HCT116 (cell line): ENCODE data around the gene TBC1D14. TPM values are rescaled to one million over a fixed set of nuclear protein-coding genes. Genes with fewer than 3 reads are reported as not detected.

ENCODE experiments used
- ATAC-seq: fragments of 200-7000 bp; cut with Tn5 transposase; 2 replicates; pipeline ENCODE4 v1.9.1; 2020; ENCODE audit warnings: mild to moderate bottlenecking, moderate library complexity
- BruUV-seq: library from RNA; stranded (reverse); fragments of 400-500 nt; replicated peaks from 2 replicates; lab custom pipeline; 2021; lab: Mats Ljungman, UMichigan
- CTCF ChIA-PET: fragments of 300-600 bp; sonication (Branson Sonifier 250); formaldehyde crosslinking; loops from one replicate; lab custom pipeline; 2021; ENCODE audit warnings: antibody characterized with exemption; lab: Charles Lee
- POLR2A ChIA-PET: fragments of 300-600, 350-600 bp; sonication (Branson Sonifier 250); formaldehyde crosslinking; loops from one replicate; lab custom pipeline; 2021; ENCODE audit warnings: antibody characterized with exemption; lab: Charles Lee
- RAD21 ChIA-PET, 2 experiments: fragments of 300-600 bp; sonication (Branson Sonifier 250); formaldehyde crosslinking; loops; one replicate each; lab custom pipeline; 2023; ENCODE audit warnings: low total read pairs in 2 of 2; ENCODE audit not compliant: uncharacterized antibody in 2 of 2, unreplicated experiment in 2 of 2, low non-redundant PET in 1 of 2; lab: Charles Lee
- DNase-seq: peaks from one replicate; pipeline ENCODE4 v3.0.0-alpha.2; 2010; ENCODE audit warnings: low read depth, low spot score
- H2AFZ ChIP-seq: fragments of 200-600 bp; shearing (Covaris generic), sonication (generic); 2 replicates; pipeline ENCODE4 v1.6.1; 2017; ENCODE audit warnings: low read depth, mixed run types, mixed read lengths, antibody characterized with exemption, low read length; ENCODE audit not compliant: poor library complexity, severe bottlenecking
- H3K27ac ChIP-seq: 2 replicates; pipeline ENCODE4 v1.5.1; 2012; ENCODE audit warnings: low read depth, low read length
- H3K27me3 ChIP-seq: fragments of 200-600 bp; sonication (generic); 2 replicates; pipeline ENCODE4 v1.6.1; 2016; ENCODE audit warnings: mixed run types, low read length, mixed read lengths; ENCODE audit not compliant: insufficient read depth
- H3K36me3 ChIP-seq, 2 experiments: fragments of 200-500 bp in 1 of 2; fragments of 200-600 bp in 1 of 2; sonication (Bioruptor generic) in 1 of 2; sonication (generic) in 1 of 2; 2 replicates each; pipeline versions ENCODE4 v1.5.1 to v1.6.1; 2014 to 2016; ENCODE audit warnings: low read length in 2 of 2, inconsistent platforms in 1 of 2, mixed read lengths in 1 of 2, mixed run types in 1 of 2; ENCODE audit not compliant: insufficient read depth in 2 of 2, control insufficient read depth in 1 of 2
- H3K4me1 ChIP-seq, 2 experiments: fragments of 200-600 bp in 1 of 2; sonication (generic) in 1 of 2; 2 replicates each; pipeline versions ENCODE4 v1.5.1 to v1.6.1; 2012 to 2017; ENCODE audit warnings: low read length in 2 of 2, inconsistent platforms in 1 of 2, mild to moderate bottlenecking in 1 of 2, mixed read lengths in 1 of 2, mixed run types in 1 of 2, moderate library complexity in 1 of 2; ENCODE audit not compliant: insufficient read depth in 2 of 2, control insufficient read depth in 1 of 2
- H3K4me2 ChIP-seq: fragments of 200-600 bp; sonication (generic); 2 replicates; pipeline ENCODE4 v1.6.1; 2017; ENCODE audit warnings: mixed run types, low read length, mixed read lengths
- H3K4me3 ChIP-seq, 2 experiments: fragments of 200-600 bp in 1 of 2; sonication (generic) in 1 of 2; replicated peaks in 1 of 2; 2 replicates each; pipeline ENCODE4 v1.5.1; 2011 to 2016; ENCODE audit warnings: low read length in 2 of 2, control low read depth in 1 of 2, low read depth in 1 of 2, mild to moderate bottlenecking in 1 of 2, mixed read lengths in 1 of 2, mixed run types in 1 of 2
- H3K79me2 ChIP-seq: fragments of 200-600 bp; sonication (generic); 2 replicates; pipeline ENCODE4 v1.6.1; 2017; ENCODE audit warnings: mild to moderate bottlenecking, mixed run types, low read length, moderate library complexity, mixed read lengths; ENCODE audit not compliant: insufficient read depth
- H3K9ac ChIP-seq: fragments of 200-600 bp; sonication (generic); 2 replicates; pipeline ENCODE4 v1.6.1; 2016; ENCODE audit warnings: low read length, mixed read lengths
- H3K9me2 ChIP-seq: fragments of 200-600 bp; sonication (generic), shearing (Covaris generic); 2 replicates; pipeline ENCODE4 v1.6.1; 2017; ENCODE audit warnings: mixed run types, mild to moderate bottlenecking, moderate library complexity; ENCODE audit not compliant: insufficient read depth
- H3K9me3 ChIP-seq, 2 experiments: fragments of 200-500 bp in 1 of 2; fragments of 200-600 bp in 1 of 2; sonication (Bioruptor generic) in 1 of 2; sonication (generic) in 1 of 2; 2 replicates each; pipeline ENCODE4 v1.6.1; 2014 to 2017; ENCODE audit warnings: low read length in 2 of 2, mixed read lengths in 2 of 2, inconsistent platforms in 1 of 2, low read depth in 1 of 2, mild to moderate bottlenecking in 1 of 2, mixed run types in 1 of 2, moderate library complexity in 1 of 2; ENCODE audit not compliant: control insufficient read depth in 1 of 2, insufficient read depth in 1 of 2
- H4K20me1 ChIP-seq: fragments of 200-600 bp; sonication (generic), shearing (Covaris generic); 2 replicates; pipeline ENCODE4 v1.6.1; 2017; ENCODE audit warnings: mixed run types, mild to moderate bottlenecking, moderate library complexity; ENCODE audit not compliant: insufficient read depth
- ATF3 ChIP-seq: IDR thresholded peaks from 2 replicates; pipeline ENCODE4 v1.6.1; 2012
- CBX3 ChIP-seq: IDR thresholded peaks from 2 replicates; pipeline ENCODE4 v1.6.1; 2012; ENCODE audit warnings: low read depth
- CEBPB ChIP-seq: IDR thresholded peaks from 2 replicates; pipeline ENCODE4 v1.6.1; 2012; ENCODE audit warnings: low read depth
- EGR1 ChIP-seq: IDR thresholded peaks from 2 replicates; pipeline ENCODE4 v1.6.1; 2012; ENCODE audit warnings: low read depth
- EZH2 ChIP-seq: fragments of 200-600 bp; sonication (generic); IDR thresholded peaks from 2 replicates; pipeline ENCODE4 v1.6.1; 2017; ENCODE audit warnings: antibody characterized with exemption, mixed run types
- EZH2phosphoT487 ChIP-seq: fragments of 200-600 bp; IDR thresholded peaks from 2 replicates; pipeline ENCODE4 v1.6.1; 2018; ENCODE audit warnings: antibody characterized with exemption, borderline replicate concordance
- FOSL1 ChIP-seq: IDR thresholded peaks from 2 replicates; pipeline ENCODE4 v1.6.1; 2012; ENCODE audit warnings: low read depth
- POLR2A ChIP-seq: IDR thresholded peaks from 2 replicates; pipeline ENCODE4 v1.7.0; 2011; ENCODE audit warnings: borderline replicate concordance; ENCODE audit not compliant: insufficient read depth, insufficient read length; ENCODE audit errors: extremely low read depth
- RAD21 ChIP-seq: IDR thresholded peaks from 2 replicates; pipeline ENCODE4 v1.6.1; 2012; ENCODE audit warnings: low read depth, mild to moderate bottlenecking
- SIN3A ChIP-seq: IDR thresholded peaks from 2 replicates; pipeline ENCODE4 v1.6.1; 2012; ENCODE audit warnings: low read depth
- SP1 ChIP-seq: IDR thresholded peaks from 2 replicates; pipeline ENCODE4 v1.6.1; 2012; ENCODE audit warnings: low read depth
- ZBTB33 ChIP-seq: IDR thresholded peaks from 2 replicates; pipeline ENCODE4 v1.6.1; 2011; ENCODE audit warnings: mild to moderate bottlenecking, low read length, moderate library complexity; ENCODE audit not compliant: insufficient replicate concordance; ENCODE audit errors: extremely low read depth
- ZFX ChIP-seq: fragments of 450-650 bp; IDR thresholded peaks from 2 replicates; pipeline ENCODE4 v1.6.1; 2017
- ZNF274 ChIP-seq: fragments of 200-500 bp; sonication (Bioruptor generic); IDR thresholded peaks from 2 replicates; pipeline ENCODE4 v1.6.1; 2014; ENCODE audit warnings: mild to moderate bottlenecking, low read depth, low read length, inconsistent platforms
- intact Hi-C: fragments of 100-400 bp; cut with micrococcal nuclease; formaldehyde crosslinking; loops from 2 replicates; pipeline ENCODE4 v1.10.0; 2022
- total RNA-seq: library from RNA; stranded (reverse); gene quantifications from one replicate; pipeline ENCODE4 v1.2.1, GENCODE V29; 2021; ENCODE audit not compliant: unreplicated experiment
- TF ChIP-seq, protein P1 (sequence below): IDR thresholded peaks from 2 replicates; pipeline ENCODE4 v1.6.1; 2012; ENCODE audit warnings: low read depth
- TF ChIP-seq, protein P2 (sequence below): IDR thresholded peaks from 2 replicates; pipeline ENCODE4 v1.6.1; 2012
- TF ChIP-seq, protein P3 (sequence below), 3 experiments: fragments of 200-600 bp in 1 of 3; sonication (generic) in 1 of 3; IDR thresholded peaks in 2 of 3; conservative IDR thresholded peaks in 1 of 3; 2 replicates each; pipeline ENCODE4 v1.5.1; 2012 to 2017; ENCODE audit warnings: low read depth in 2 of 3, low read length in 2 of 3, antibody characterized with exemption in 1 of 3, borderline replicate concordance in 1 of 3, control low read depth in 1 of 3, mild to moderate bottlenecking in 1 of 3, mixed read lengths in 1 of 3, mixed run types in 1 of 3, moderate library complexity in 1 of 3; ENCODE audit not compliant: insufficient read depth in 1 of 3

The TBC1D14 gene
- total RNA-seq, 1 experiment from 2014 or later: 62.9 TPM

DNA sequence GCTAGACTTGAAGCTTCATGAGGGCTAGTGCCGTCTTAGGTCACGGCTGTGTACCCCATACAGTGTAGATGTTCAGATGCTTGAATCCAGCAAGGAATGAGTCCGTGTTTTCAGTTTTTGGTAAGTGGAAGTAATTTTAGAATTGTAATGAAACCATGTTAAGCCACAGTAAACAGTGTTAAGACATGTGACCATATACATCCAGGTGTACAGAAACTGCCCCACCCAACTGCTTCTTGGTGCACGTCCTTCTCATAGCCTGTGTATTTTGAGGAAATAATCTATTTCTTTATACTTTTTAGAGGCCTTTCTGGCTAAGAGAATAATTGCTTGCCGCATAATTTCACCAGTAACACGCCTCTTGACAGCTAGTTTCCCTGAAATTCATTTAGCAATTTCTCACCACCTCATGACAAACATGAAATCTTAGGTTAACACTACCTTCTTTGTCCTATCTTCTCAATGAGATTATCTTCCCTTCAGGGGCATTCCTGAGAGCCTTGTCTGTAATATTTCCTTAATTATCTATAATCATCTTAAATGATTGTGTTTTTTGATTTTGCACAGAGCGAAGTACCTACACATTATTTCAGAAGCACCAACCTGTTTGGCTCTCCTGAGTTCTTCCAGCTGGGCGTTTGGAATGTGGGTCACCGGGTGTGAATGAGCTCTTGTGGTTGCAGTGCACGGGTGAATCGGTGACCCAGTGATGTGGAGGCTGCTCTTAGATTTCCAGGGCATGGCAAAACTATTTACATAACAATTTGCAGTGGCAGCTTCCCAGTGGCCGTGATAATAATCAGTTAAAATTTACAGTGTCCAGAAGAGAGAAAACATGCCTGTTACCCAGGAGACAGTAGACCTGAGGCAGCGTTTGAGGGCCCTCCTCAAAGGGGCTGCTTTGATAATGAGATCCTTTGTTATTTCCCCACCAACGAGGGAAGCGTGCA lies 83.4 kb downstream of the TBC1D14 start:
- Histone ChIP-seq H3K36me3 (peaks cover 7 to 23% of the 10 kb centered on the region in 2 experiments; a peak in 3 of 4 replicates), H3K79me2 (peaks cover 71% of the 10 kb centered on the region), H3K4me2 (no peak overlapping the region), H3K9ac (no peak overlapping the region), H4K20me1 (no peaks in the 10 kb centered on the region), H3K27ac (no peak overlapping the region), H3K9me2 (no peaks in the 10 kb centered on the region), H3K27me3 (no peaks in the 10 kb centered on the region), H3K4me3 (no peak overlapping the region), H3K9me3 (no peaks in the 10 kb centered on the region), H2AFZ (no peak overlapping the region), H3K4me1 (peaks cover 6 to 41% of the 10 kb centered on the region in 2 experiments; a peak in 3 of 4 replicates)
- ChIA-PET CTCF (no interaction called here), POLR2A (no interaction called here), RAD21 (no interaction called here)
- intact Hi-C loops: no loop called here
- DNase-seq: no peak
- TF ChIP-seq SIN3A (no peak), ZNF274 (no peak), CBX3 (no peak), RAD21 (no peak), ZFX (no peak), CEBPB (no peak), EGR1 (no peak), POLR2A (no peak), EZH2phosphoT487 (no peak), FOSL1 (no peak), ATF3 (no peak), EZH2 (no peak), ZBTB33 (no peak), SP1 (no peak)
- TF ChIP-seq, protein P1, sequence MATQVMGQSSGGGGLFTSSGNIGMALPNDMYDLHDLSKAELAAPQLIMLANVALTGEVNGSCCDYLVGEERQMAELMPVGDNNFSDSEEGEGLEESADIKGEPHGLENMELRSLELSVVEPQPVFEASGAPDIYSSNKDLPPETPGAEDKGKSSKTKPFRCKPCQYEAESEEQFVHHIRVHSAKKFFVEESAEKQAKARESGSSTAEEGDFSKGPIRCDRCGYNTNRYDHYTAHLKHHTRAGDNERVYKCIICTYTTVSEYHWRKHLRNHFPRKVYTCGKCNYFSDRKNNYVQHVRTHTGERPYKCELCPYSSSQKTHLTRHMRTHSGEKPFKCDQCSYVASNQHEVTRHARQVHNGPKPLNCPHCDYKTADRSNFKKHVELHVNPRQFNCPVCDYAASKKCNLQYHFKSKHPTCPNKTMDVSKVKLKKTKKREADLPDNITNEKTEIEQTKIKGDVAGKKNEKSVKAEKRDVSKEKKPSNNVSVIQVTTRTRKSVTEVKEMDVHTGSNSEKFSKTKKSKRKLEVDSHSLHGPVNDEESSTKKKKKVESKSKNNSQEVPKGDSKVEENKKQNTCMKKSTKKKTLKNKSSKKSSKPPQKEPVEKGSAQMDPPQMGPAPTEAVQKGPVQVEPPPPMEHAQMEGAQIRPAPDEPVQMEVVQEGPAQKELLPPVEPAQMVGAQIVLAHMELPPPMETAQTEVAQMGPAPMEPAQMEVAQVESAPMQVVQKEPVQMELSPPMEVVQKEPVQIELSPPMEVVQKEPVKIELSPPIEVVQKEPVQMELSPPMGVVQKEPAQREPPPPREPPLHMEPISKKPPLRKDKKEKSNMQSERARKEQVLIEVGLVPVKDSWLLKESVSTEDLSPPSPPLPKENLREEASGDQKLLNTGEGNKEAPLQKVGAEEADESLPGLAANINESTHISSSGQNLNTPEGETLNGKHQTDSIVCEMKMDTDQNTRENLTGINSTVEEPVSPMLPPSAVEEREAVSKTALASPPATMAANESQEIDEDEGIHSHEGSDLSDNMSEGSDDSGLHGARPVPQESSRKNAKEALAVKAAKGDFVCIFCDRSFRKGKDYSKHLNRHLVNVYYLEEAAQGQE: no peak
- TF ChIP-seq, protein P2, sequence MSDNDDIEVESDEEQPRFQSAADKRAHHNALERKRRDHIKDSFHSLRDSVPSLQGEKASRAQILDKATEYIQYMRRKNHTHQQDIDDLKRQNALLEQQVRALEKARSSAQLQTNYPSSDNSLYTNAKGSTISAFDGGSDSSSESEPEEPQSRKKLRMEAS: no peak
- TF ChIP-seq, protein P3, sequence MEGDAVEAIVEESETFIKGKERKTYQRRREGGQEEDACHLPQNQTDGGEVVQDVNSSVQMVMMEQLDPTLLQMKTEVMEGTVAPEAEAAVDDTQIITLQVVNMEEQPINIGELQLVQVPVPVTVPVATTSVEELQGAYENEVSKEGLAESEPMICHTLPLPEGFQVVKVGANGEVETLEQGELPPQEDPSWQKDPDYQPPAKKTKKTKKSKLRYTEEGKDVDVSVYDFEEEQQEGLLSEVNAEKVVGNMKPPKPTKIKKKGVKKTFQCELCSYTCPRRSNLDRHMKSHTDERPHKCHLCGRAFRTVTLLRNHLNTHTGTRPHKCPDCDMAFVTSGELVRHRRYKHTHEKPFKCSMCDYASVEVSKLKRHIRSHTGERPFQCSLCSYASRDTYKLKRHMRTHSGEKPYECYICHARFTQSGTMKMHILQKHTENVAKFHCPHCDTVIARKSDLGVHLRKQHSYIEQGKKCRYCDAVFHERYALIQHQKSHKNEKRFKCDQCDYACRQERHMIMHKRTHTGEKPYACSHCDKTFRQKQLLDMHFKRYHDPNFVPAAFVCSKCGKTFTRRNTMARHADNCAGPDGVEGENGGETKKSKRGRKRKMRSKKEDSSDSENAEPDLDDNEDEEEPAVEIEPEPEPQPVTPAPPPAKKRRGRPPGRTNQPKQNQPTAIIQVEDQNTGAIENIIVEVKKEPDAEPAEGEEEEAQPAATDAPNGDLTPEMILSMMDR (IDR thresholded peaks at IDR 0.05 in 2 of 3, conservative IDR thresholded peaks at IDR 0.05 in 1 of 3; ENCODE audit: borderline replicate concordance in 1 of 3, insufficient read depth in 1 of 3, low read depth in 2 of 3, low read length in 2 of 3): no peak
- no TSS peak for BruUV-seq
- ATAC-seq: no peak
